Stimulated activated naive CD4-positive, alpha-beta T cell (primary cell): ENCODE results near the gene GRIK1.

Experiments used
- DNase-seq, 6 experiments: peaks; one replicate each; lab custom pipeline; 2025; lab: John Stamatoyannopoulos, UW

Gene GRIK1

GRCh38 chr21:29909571-29909970, 30.2 kb downstream of the GRIK1 start:
- DNase-seq: no peak

- DNase-seq: no peak
Observed at GRCh38 chr21:29904359-29905282, 35.2 kb downstream of the GRIK1 start.

GRCh38 chr21:29896884-29897283, 42.9 kb downstream of the GRIK1 start:
- no peak for DNase-seq

- no peak for DNase-seq
Observed at GRCh38 chr21:29893687-29894086, 46.1 kb downstream of the GRIK1 start.

- DNase-seq: no peak
Observed at GRCh38 chr21:29892379-29892778, 47.4 kb downstream of the GRIK1 start.

- DNase-seq: no peak
Observed at GRCh38 chr21:29888437-29888836, 51.4 kb downstream of the GRIK1 start.

- DNase-seq: no peak
Observed at GRCh38 chr21:29887313-29888009, 52.3 kb downstream of the GRIK1 start.

GRCh38 chr21:29885491-29885890, 54.3 kb downstream of the GRIK1 start:
- DNase-seq: no peak

- DNase-seq: no peak
Observed at GRCh38 chr21:29875873-29876272, 63.9 kb downstream of the GRIK1 start.

- DNase-seq: no peak
Observed at GRCh38 chr21:29875036-29875716, 64.6 kb downstream of the GRIK1 start.

- no peak for DNase-seq
Observed at GRCh38 chr21:29873908-29874307, 65.9 kb downstream of the GRIK1 start.

GRCh38 chr21:29870814-29871213, 69.0 kb downstream of the GRIK1 start:
- DNase-seq: no peak

GRCh38 chr21:29867796-29868195, 72.0 kb downstream of the GRIK1 start:
- no peak for DNase-seq

GRCh38 chr21:29860346-29860745, 79.5 kb downstream of the GRIK1 start:
- no peak for DNase-seq

GRCh38 chr21:29857150-29857549, 82.6 kb downstream of the GRIK1 start:
- no peak for DNase-seq

- no peak for DNase-seq
Observed at GRCh38 chr21:29854795-29855194, 85.0 kb downstream of the GRIK1 start.

GRCh38 chr21:29851611-29852010, 88.2 kb downstream of the GRIK1 start:
- DNase-seq: no peak

- peak; percentile 3 to 56 (median 8) for DNase-seq
Observed at GRCh38 chr21:29849735-29850176, 90.0 kb downstream of the GRIK1 start.

- no peak for DNase-seq
Observed at GRCh38 chr21:29843804-29844203, 96.0 kb downstream of the GRIK1 start.

- no peak for DNase-seq
Observed at GRCh38 chr21:29834617-29835016, 105.2 kb downstream of the GRIK1 start.

GRCh38 chr21:29832217-29832616, 107.6 kb downstream of the GRIK1 start:
- DNase-seq: no peak

GRCh38 chr21:29829564-29830275, 110.1 kb downstream of the GRIK1 start:
- no peak for DNase-seq
